HEK293T (cell line): ENCODE measurements around the gene COL5A1.

ENCODE experiments used
- CTCF ChIA-PET: fragments of 350-600 bp; formaldehyde crosslinking; extraction: SDS; loops from one replicate; lab custom pipeline; 2021; ENCODE audit warnings: antibody characterized with exemption, inconsistent platforms; lab: Yijun Ruan, JAX
- POLR2A ChIA-PET: fragments of 350-600 bp; formaldehyde crosslinking; extraction: SDS; loops from one replicate; lab custom pipeline; 2020; ENCODE audit warnings: antibody characterized with exemption, inconsistent platforms; lab: Yijun Ruan, JAX
- DNase-seq: peaks from one replicate; pipeline ENCODE4 v3.0.0; 2012; ENCODE audit warnings: mixed read lengths; ENCODE audit errors: extremely low spot score
- ARNT ChIP-seq: fragments of 450-650 bp; IDR thresholded peaks from 2 replicates; pipeline ENCODE4 v1.6.1; 2017; ENCODE audit warnings: mild to moderate bottlenecking
- BHLHE40 ChIP-seq: fragments of 450-650 bp; IDR thresholded peaks from 2 replicates; pipeline ENCODE4 v1.6.1; 2016; ENCODE audit warnings: mild to moderate bottlenecking, moderate library complexity, borderline replicate concordance
- CTBP1 ChIP-seq: fragments of 450-650 bp; IDR thresholded peaks from 2 replicates; pipeline ENCODE4 v1.6.1; 2016; ENCODE audit warnings: borderline replicate concordance
- ELF4 ChIP-seq: fragments of 450-650 bp; IDR thresholded peaks from 2 replicates; pipeline ENCODE4 v1.6.1; 2017; ENCODE audit warnings: antibody characterized with exemption
- FOXA1 ChIP-seq: fragments of 450-650 bp; IDR thresholded peaks from 2 replicates; pipeline ENCODE4 v1.6.1; 2016; ENCODE audit warnings: mild to moderate bottlenecking
- FOXK2 ChIP-seq: fragments of 450-650 bp; IDR thresholded peaks from 2 replicates; pipeline ENCODE4 v1.6.1; 2016; ENCODE audit warnings: mild to moderate bottlenecking
- FOXM1 ChIP-seq: fragments of 450-650 bp; IDR thresholded peaks from 2 replicates; pipeline ENCODE4 v1.6.1; 2017; ENCODE audit warnings: mild to moderate bottlenecking, borderline replicate concordance
- HDGF ChIP-seq: fragments of 450-650 bp; IDR thresholded peaks from 2 replicates; pipeline ENCODE4 v1.6.1; 2017; ENCODE audit warnings: antibody characterized with exemption, borderline replicate concordance
- L3MBTL2 ChIP-seq: fragments of 450-650 bp; conservative IDR thresholded peaks from 2 replicates; pipeline ENCODE4 v1.6.1; 2016; ENCODE audit warnings: mild to moderate bottlenecking
- LEF1 ChIP-seq: fragments of 450-650 bp; IDR thresholded peaks from 2 replicates; pipeline ENCODE4 v1.6.1; 2017; ENCODE audit warnings: mild to moderate bottlenecking, borderline replicate concordance
- NFRKB ChIP-seq: fragments of 450-650 bp; IDR thresholded peaks from 2 replicates; pipeline ENCODE4 v1.6.1; 2016; ENCODE audit warnings: mild to moderate bottlenecking, moderate library complexity
- SP1 ChIP-seq: fragments of 450-650 bp; IDR thresholded peaks from 2 replicates; pipeline ENCODE4 v1.6.1; 2017
- SUZ12 ChIP-seq: fragments of 450-650 bp; IDR thresholded peaks from 2 replicates; pipeline ENCODE4 v1.6.1; 2016; ENCODE audit warnings: mild to moderate bottlenecking
- TARDBP ChIP-seq: fragments of 450-650 bp; IDR thresholded peaks from 2 replicates; pipeline ENCODE4 v1.6.1; 2016
- ZNF384 ChIP-seq: fragments of 450-650 bp; IDR thresholded peaks from 2 replicates; pipeline ENCODE4 v1.6.1; 2016
- TF ChIP-seq, protein P1 (sequence below): fragments of 450-650 bp; IDR thresholded peaks from 2 replicates; pipeline ENCODE4 v1.6.1; 2016

COL5A1 gene

DNA sequence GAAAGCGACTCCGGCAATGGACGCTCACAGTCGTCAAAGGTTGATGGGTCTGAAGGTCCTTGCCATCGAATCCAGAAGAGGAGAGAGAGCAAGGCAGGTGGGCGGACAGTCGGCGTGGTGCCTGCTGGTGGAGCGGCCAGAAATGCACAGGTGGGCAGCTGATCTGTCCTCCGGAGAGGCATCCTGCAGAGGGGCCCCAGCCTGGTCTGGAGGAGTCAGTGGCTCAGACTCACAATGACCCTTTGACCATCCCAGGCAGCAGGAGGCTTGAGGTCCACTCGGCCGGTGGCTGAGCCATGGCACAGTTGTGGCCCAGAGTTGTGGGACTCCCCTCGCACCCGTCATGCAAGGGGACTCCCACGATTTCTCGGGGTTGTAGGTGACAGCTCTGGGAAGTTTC lies 204.6 kb downstream of the COL5A1 start:
- CTCF ChIA-PET: no interaction called here
- POLR2A ChIA-PET: no interaction called here
- TF ChIP-seq CTBP1 (no peak), SP1 (no peak), FOXM1 (no peak), BHLHE40 (no peak), ARNT (no peak), TARDBP (no peak), ELF4 (no peak), SUZ12 (no peak), HDGF (no peak), ZNF384 (no peak), NFRKB (no peak), L3MBTL2 (no peak), LEF1 (no peak), FOXA1 (no peak), FOXK2 (no peak)
- TF ChIP-seq, protein P1, sequence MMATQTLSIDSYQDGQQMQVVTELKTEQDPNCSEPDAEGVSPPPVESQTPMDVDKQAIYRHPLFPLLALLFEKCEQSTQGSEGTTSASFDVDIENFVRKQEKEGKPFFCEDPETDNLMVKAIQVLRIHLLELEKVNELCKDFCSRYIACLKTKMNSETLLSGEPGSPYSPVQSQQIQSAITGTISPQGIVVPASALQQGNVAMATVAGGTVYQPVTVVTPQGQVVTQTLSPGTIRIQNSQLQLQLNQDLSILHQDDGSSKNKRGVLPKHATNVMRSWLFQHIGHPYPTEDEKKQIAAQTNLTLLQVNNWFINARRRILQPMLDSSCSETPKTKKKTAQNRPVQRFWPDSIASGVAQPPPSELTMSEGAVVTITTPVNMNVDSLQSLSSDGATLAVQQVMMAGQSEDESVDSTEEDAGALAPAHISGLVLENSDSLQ: no peak
- DNase-seq: no peak

DNA sequence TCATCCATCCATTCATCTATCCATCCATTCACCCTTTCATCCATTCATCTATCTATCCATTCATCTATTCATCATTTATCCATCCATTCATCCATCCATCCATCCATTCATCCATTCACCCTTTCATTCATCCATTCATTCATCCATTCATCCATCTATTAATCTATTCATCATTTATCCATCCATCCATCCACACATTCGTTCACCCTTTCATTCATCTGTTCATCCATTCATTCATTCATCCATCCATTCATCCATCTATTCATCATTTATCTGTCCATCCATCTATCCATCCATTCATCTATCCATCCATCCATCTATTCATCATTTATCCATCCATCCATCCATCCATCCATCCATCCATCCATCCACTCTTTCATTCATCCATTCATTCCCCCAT lies 205.1 kb downstream of the COL5A1 start:
- ChIA-PET POLR2A (no interaction called here), CTCF (no interaction called here)
- TF ChIP-seq, protein P1: no peak
- no peak for TF ChIP-seq ELF4
- TF ChIP-seq LEF1: no peak
- no peak for TF ChIP-seq FOXK2
- no peak for TF ChIP-seq L3MBTL2
- no peak for TF ChIP-seq HDGF
- TF ChIP-seq SP1: no peak
- no peak for TF ChIP-seq FOXM1
- TF ChIP-seq ZNF384: no peak
- no peak for TF ChIP-seq SUZ12
- TF ChIP-seq FOXA1: no peak
- TF ChIP-seq NFRKB: no peak
- TF ChIP-seq CTBP1: no peak
- TF ChIP-seq ARNT: no peak
- TF ChIP-seq BHLHE40: no peak
- no peak for TF ChIP-seq TARDBP
- DNase-seq: no peak

- POLR2A ChIA-PET: no interaction called here
- CTCF ChIA-PET: no interaction called here
- no peak for DNase-seq
- no peak for TF ChIP-seq ARNT
- TF ChIP-seq L3MBTL2: no peak
- TF ChIP-seq BHLHE40: no peak
- TF ChIP-seq SUZ12: no peak
- no peak for TF ChIP-seq FOXA1
- no peak for TF ChIP-seq TARDBP
- TF ChIP-seq LEF1: no peak
- no peak for TF ChIP-seq HDGF
- TF ChIP-seq CTBP1: no peak
- TF ChIP-seq ZNF384: no peak
- no peak for TF ChIP-seq FOXM1
- no peak for TF ChIP-seq ELF4
- no peak for TF ChIP-seq NFRKB
- no peak for TF ChIP-seq FOXK2
- TF ChIP-seq, protein P1: no peak
- TF ChIP-seq SP1: no peak
Observed at GRCh38 chr9:134847138-134847537, 205.5 kb downstream of the COL5A1 start.

- ChIA-PET CTCF (no interaction called here), POLR2A (no interaction called here)
- TF ChIP-seq CTBP1: no peak
- TF ChIP-seq BHLHE40: no peak
- TF ChIP-seq ELF4: no peak
- TF ChIP-seq SUZ12: no peak
- TF ChIP-seq L3MBTL2: no peak
- TF ChIP-seq NFRKB: no peak
- TF ChIP-seq TARDBP: no peak
- TF ChIP-seq HDGF: no peak
- TF ChIP-seq FOXA1: no peak
- no peak for TF ChIP-seq SP1
- TF ChIP-seq FOXM1: no peak
- TF ChIP-seq ZNF384: no peak
- TF ChIP-seq LEF1: no peak
- TF ChIP-seq FOXK2: no peak
- TF ChIP-seq, protein P1: no peak
- no peak for DNase-seq
Observed at GRCh38 chr9:134847752-134848432, 206.3 kb downstream of the COL5A1 start.

- TF ChIP-seq, protein P1: no peak
- TF ChIP-seq TARDBP: no peak
- no peak for TF ChIP-seq BHLHE40
- no peak for TF ChIP-seq SP1
- TF ChIP-seq LEF1: no peak
- TF ChIP-seq CTBP1: no peak
- no peak for TF ChIP-seq SUZ12
- TF ChIP-seq FOXM1: no peak
- no peak for TF ChIP-seq FOXK2
- TF ChIP-seq FOXA1: no peak
- no peak for TF ChIP-seq ELF4
- no peak for TF ChIP-seq ARNT
- no peak for TF ChIP-seq HDGF
- TF ChIP-seq L3MBTL2: no peak
- TF ChIP-seq ZNF384: no peak
- TF ChIP-seq NFRKB: no peak
- DNase-seq: no peak
- ChIA-PET CTCF (no interaction called here), POLR2A (no interaction called here)
Observed at GRCh38 chr9:134848504-134848903, 206.9 kb downstream of the COL5A1 start.
